ENCODE data around the gene SEMA5B. TPM values are rescaled to one million over a fixed set of nuclear protein-coding genes. Genes with fewer than 3 reads are reported as not detected.

The SEMA5B gene
- total RNA-seq, 3 donors from 2014 or later: 0.34 to 0.89 (median 0.35) TPM

DNA sequence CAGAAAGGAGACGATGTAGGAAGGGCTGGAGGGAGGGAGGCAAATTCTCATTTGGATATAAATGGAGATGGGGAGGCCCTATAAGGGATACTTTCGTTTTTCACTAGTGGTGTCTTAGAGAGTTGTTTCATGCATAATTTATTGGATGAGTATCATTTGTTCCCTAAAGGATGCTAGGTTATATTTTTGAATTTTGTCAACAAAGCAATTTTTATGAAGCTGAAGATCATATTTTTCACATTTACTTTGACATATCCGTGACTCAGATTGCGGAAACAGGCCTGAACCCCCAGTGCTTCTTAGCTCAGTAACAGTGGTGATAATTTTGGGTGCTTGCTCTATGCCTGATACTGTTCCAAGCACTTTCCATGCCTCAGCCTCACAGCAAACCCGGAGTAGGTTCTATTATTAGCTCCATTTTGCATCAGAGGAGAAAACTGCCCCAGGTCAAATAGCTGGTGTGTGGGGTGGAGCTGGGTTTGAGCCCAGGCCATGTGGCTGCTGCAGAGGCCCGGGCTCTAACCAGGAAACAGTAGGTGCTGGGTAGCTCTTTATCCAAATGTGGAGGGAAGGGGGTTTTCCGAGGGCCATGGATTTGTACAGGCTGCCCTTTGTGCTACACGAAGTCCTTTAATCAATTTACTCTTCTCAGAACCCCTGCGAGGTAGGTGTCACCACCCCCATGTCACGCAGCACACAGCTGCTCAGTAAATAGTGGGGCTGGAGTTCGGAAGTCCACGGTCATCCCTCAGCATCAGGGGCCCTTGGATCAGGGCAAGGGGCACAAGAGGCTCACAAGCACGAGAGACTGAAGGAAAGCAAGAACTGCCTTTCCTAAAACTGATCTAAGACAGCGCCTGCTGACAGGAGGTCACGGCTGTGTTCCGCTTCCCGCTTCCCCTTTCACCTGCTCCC lies 133.6 kb downstream of the SEMA5B start:
- no peak for DNase-seq

DNA sequence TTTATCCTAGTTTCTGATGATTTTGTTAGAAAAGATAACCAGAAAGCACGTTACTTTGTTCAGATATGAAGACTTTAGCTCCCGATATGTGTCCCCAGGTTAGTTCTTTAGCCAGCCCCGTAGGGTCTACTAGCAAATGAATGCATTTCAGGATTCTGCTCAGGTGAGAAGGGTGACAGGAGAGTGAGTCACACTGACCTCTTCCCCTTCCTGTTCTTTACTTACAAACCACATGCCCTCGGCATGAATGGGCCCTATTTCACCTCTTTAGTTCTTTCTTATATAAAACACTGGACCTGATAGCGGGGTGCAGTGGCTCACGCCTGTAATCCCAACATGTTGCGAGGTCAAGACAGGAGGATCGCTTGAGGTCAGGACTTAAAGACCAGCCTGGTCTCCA lies 134.3 kb downstream of the SEMA5B start:
- intact Hi-C loops (cut with DNase I, micrococcal nuclease): no loop called here
- H3K9me3 ChIP-seq: no peaks in the 10 kb centered on the region
- TF ChIP-seq, protein P1, sequence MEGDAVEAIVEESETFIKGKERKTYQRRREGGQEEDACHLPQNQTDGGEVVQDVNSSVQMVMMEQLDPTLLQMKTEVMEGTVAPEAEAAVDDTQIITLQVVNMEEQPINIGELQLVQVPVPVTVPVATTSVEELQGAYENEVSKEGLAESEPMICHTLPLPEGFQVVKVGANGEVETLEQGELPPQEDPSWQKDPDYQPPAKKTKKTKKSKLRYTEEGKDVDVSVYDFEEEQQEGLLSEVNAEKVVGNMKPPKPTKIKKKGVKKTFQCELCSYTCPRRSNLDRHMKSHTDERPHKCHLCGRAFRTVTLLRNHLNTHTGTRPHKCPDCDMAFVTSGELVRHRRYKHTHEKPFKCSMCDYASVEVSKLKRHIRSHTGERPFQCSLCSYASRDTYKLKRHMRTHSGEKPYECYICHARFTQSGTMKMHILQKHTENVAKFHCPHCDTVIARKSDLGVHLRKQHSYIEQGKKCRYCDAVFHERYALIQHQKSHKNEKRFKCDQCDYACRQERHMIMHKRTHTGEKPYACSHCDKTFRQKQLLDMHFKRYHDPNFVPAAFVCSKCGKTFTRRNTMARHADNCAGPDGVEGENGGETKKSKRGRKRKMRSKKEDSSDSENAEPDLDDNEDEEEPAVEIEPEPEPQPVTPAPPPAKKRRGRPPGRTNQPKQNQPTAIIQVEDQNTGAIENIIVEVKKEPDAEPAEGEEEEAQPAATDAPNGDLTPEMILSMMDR (IDR thresholded peaks at IDR 0.05): no peak
- H3K4me3 ChIP-seq: no peak overlapping the region
- peak; percentile 24 for ATAC-seq
- no peak for DNase-seq
- H3K4me1 ChIP-seq (ENCODE audit: low read depth): no peaks in the 10 kb centered on the region
- H3K36me3 ChIP-seq (ENCODE audit: low read depth): no peaks in the 10 kb centered on the region

More for the DNA sequence above, 133.6 kb downstream of the SEMA5B start:
- H3K4me3 ChIP-seq: no peak overlapping the region
- H3K36me3 ChIP-seq (ENCODE audit: low read depth): no peaks in the 10 kb centered on the region
- ATAC-seq: no peak
- H3K9me3 ChIP-seq: no peaks in the 10 kb centered on the region
- no peaks in the 10 kb centered on the region for H3K4me1 ChIP-seq (ENCODE audit: low read depth)
- TF ChIP-seq, protein P1 (IDR thresholded peaks at IDR 0.05): no peak
- intact Hi-C loops (cut with DNase I, micrococcal nuclease): no loop called here

DNA sequence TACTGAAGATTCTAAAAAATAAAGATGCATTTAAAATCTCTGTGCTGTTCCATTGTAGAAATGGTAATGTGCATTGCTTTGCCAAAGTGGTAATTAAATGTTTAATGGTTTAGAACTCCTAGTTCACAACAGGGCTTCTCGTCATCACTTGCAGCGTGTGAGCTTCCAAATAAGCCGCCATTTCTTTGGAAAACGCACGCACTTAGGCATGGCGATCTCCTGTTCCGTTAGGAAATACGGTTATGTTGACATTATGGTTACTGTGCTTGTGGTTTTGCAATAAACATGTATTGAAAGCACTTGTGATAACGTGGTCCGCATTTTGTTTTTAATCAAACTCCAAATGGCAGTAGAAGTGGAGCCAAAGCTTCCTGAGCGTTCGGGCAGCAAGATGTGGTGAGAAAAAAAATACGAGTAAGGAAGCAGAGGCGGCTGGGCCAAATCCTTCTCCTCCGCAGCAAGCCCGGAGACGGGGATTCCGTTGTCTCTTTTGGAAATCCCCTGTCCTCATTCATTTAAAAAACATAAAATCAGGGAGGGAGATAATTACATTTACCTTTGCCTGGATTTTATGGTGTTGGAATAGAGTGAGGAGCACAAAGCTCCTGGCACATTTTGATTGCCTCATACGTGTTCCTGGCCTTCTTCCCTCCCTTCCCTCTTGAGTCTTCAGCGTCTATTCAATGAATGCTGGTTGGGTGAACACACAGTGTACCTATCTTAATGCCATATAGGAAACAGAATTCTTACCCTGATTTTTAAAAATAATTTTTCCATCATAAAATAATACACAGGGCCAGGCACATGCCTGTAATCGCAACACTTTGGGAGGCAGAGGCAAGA lies 135.2 kb downstream of the SEMA5B start:
- DNase-seq (no peak), ATAC-seq (no peak)
- Histone ChIP-seq H3K36me3 (ENCODE audit: low read depth) (no peaks in the 10 kb centered on the region), H3K9me3 (no peaks in the 10 kb centered on the region), H3K4me1 (ENCODE audit: low read depth) (no peaks in the 10 kb centered on the region), H3K4me3 (no peak overlapping the region)
- TF ChIP-seq, protein P1 (IDR thresholded peaks at IDR 0.05): no peak
- intact Hi-C loops (cut with DNase I, micrococcal nuclease): no loop called here

DNA sequence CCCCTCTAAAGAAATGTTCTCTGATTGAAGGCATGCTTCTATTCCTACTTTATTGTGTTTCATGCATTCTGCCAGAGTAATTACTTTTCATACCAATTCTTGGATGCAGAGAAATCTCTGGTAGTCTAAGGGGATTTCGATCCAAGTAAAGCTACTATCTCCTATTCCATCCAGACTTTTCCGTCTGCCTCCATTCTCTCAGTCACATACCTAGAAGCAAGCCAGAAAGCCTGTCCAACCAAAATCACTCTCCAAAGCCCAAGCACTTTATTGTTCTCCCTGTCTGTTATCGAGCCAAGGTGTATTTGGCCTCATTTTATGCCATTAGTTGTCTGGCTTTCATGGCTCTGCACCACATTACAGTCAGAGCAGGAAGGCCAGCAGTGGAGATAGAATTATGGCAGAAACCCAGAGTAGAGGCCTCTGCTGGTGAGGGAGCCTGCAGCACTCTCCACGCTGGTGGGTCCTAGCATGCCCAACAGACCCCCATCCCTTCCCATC lies 136.8 kb downstream of the SEMA5B start:
- intact Hi-C loops (cut with DNase I, micrococcal nuclease): no loop called here
- DNase-seq (no peak), ATAC-seq (no peak)
- Histone ChIP-seq H3K36me3 (ENCODE audit: low read depth) (no peaks in the 10 kb centered on the region), H3K4me3 (no peak overlapping the region), H3K9me3 (no peaks in the 10 kb centered on the region), H3K4me1 (ENCODE audit: low read depth) (no peaks in the 10 kb centered on the region)
- TF ChIP-seq, protein P1 (IDR thresholded peaks at IDR 0.05): no peak

DNA sequence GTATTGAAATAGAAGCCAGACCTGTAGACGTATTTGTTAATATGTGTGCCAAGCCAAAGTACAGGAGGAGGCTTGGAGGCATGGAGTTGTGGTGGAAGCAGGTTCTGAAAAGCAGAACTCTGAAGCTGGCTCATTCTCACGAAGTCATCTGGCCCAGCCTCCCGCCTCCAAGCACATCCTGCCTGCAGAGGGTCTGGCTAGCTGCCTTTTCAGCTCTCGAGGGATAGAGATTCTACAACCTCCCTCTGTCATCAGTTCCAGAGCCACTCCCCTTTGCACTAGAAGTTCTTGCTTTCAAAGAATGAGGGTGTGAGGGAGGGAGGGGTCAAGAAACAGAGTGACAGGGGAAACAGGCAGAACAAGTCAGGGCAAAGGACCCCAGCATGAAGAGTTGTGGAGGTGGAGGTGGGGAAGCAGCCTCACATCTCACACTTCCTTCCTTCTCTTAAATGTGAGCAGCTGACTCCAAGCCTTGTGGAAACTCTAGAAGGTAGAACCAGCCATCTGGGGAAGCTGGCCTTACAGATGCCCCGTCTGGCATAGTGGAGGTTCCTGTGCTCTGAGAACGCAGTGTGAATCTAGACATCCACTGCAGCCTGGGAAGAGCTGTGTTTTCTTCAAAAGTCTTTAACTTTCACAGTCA lies 137.4 kb downstream of the SEMA5B start:
- Histone ChIP-seq H3K36me3 (ENCODE audit: low read depth) (no peaks in the 10 kb centered on the region), H3K4me1 (ENCODE audit: low read depth) (no peaks in the 10 kb centered on the region), H3K9me3 (no peaks in the 10 kb centered on the region), H3K4me3 (no peak overlapping the region)
- ATAC-seq (peak; percentile 34), DNase-seq (peak in 1 of 3 donors; percentile 23)
- intact Hi-C loops (cut with DNase I, micrococcal nuclease): no loop called here
- TF ChIP-seq, protein P1 (IDR thresholded peaks at IDR 0.05): no peak
